Colonic mucosa (tissue), 4 donors: Measurements from ENCODE around the gene NTN1. TPM values are rescaled to one million over a fixed set of nuclear protein-coding genes. Genes with fewer than 3 reads are reported as not detected.

Experiments
- DNase-seq: peaks from one replicate; pipeline ENCODE4 v3.0.0-alpha.2; 2020
- H3K27ac ChIP-seq: fragments of 200-600 bp; one replicate; pipeline ENCODE4 v1.8.0; 2021
- H3K27me3 ChIP-seq: fragments of 200-600 bp; one replicate; pipeline ENCODE4 v1.8.0; 2021
- H3K36me3 ChIP-seq: fragments of 200-600 bp; one replicate; pipeline ENCODE4 v1.8.0; 2021
- H3K4me1 ChIP-seq: fragments of 200-600 bp; one replicate; pipeline ENCODE4 v1.8.0; 2021; ENCODE audit warnings: mild to moderate bottlenecking
- H3K4me3 ChIP-seq: fragments of 200-600 bp; one replicate; pipeline ENCODE4 v1.8.0; 2021
- H3K9ac ChIP-seq, 2 donors: one replicate each; pipeline ENCODE4 v1.7.0; 2013; ENCODE audit warnings: control low read depth in 2 of 2, low read depth in 2 of 2, low read length in 2 of 2
- H3K9me3 ChIP-seq: fragments of 200-600 bp; one replicate; pipeline ENCODE4 v1.8.0; 2021
- CTCF ChIP-seq: fragments of 200-600 bp; IDR thresholded peaks from one replicate; pipeline ENCODE4 v1.8.0; 2022; ENCODE audit warnings: antibody characterized with exemption, mild to moderate bottlenecking
- intact Hi-C: fragments of 100-400 bp; cut with DNase I; formaldehyde crosslinking; loops from one replicate; pipeline ENCODE4 v1.14.1; 2022
- total RNA-seq, 2 donors: library from RNA; stranded (reverse); fragmentation: NEBNext Ultra II Directional in 1 of 2; extraction: Animal tissue kit (Norgen Biotek cat#: 25700) in 1 of 2; gene quantifications; one replicate each; pipeline ENCODE4 v1.2.1, GENCODE V29; 2021
- donor health status: healthy.
- donor health status: DM: no; HTN: no; CAD: no.
- donor health status: DM: no; HTN: no; CAD: no.

Gene NTN1
- total RNA-seq, 2 donors from 2014 or later = 2.1 to 5.5 TPM

GRCh38 chr17:9110501-9110900, 89.2 kb downstream of the NTN1 start:
- intact Hi-C loops = loop anchor here (10.0 kb wide), 1 partner anchor 414 kb away; no protein-coding TSS in a partner anchor
- Histone ChIP-seq H3K27me3 (no peaks in the 10 kb centered on the region), H3K27ac (no peak overlapping the region), H3K9me3 (no peaks in the 10 kb centered on the region), H3K36me3 (no peaks in the 10 kb centered on the region), H3K4me1 (no peaks in the 10 kb centered on the region), H3K4me3 (no peak overlapping the region), H3K9ac (no peak overlapping the region)
- TF ChIP-seq CTCF = no peak
- no peak for DNase-seq

- no peaks in the 10 kb centered on the region for H3K27me3 ChIP-seq
- no peak for TF ChIP-seq CTCF
- peak overlapping the region; percentile 16 to 56 for H3K9ac ChIP-seq
- H3K4me1 ChIP-seq = no peaks in the 10 kb centered on the region
- no peaks in the 10 kb centered on the region for H3K9me3 ChIP-seq
- no peaks in the 10 kb centered on the region for H3K36me3 ChIP-seq
- peak overlapping the region; percentile 24 for H3K27ac ChIP-seq
- H3K4me3 ChIP-seq = peak overlapping the region; percentile 28
- intact Hi-C loops = loop anchor here (10.0 kb wide), 1 partner anchor 409 kb away; no protein-coding TSS in a partner anchor
- DNase-seq = peak; percentile 54
Measured at GRCh38 chr17:9115214-9116191, 94.2 kb downstream of the NTN1 start.

GRCh38 chr17:9116311-9116835, 95.1 kb downstream of the NTN1 start:
- H3K27ac ChIP-seq = peak overlapping the region; percentile 24
- H3K9ac ChIP-seq = no peak overlapping the region
- TF ChIP-seq CTCF = no peak
- no peak for DNase-seq
- no peaks in the 10 kb centered on the region for H3K9me3 ChIP-seq
- H3K36me3 ChIP-seq = no peaks in the 10 kb centered on the region
- H3K4me1 ChIP-seq = no peaks in the 10 kb centered on the region
- no peak overlapping the region for H3K4me3 ChIP-seq
- no peaks in the 10 kb centered on the region for H3K27me3 ChIP-seq
- intact Hi-C loops = loop anchor here (10.0 kb wide), 1 partner anchor 408 kb away; no protein-coding TSS in a partner anchor

DNA sequence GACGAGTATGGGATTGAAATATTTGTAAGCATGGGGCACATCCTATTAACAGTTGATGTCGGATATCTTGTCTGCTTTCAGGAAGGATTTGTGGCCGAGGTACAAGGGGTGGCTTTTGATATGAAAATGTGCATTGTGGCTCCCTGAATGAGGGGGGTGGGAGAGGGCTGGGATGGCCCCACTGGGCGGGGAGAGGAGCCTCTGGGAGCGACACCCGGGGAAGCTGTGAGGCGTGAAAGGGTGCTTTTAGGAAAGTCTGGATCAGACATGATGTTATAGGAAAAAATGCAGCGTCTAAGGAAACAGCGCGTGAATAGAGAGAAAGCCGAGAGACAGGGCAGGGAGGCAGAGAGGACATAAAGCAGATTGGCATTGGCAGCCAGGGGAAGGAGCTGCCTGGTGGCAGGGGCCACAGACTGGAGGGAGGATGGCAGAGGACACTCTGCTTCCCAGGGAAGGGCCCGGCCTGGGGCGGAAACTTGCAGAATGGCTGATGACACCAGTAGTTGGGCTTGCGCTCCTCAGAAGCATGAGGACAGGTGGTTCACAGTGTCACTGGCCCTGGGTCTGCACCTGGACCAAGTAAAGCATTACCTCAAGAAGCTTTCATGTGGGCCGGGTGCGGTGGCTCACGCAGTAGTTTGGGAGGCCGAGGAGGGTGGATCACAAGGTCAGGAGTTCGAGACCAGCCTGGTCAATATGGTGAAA, 95.7 kb downstream of the NTN1 start:
- intact Hi-C loops = loop anchor here (10.0 kb wide), 1 partner anchor 408 kb away; no protein-coding TSS in a partner anchor
- Histone ChIP-seq H3K9ac (no peak overlapping the region), H3K27me3 (no peaks in the 10 kb centered on the region), H3K36me3 (no peaks in the 10 kb centered on the region), H3K4me1 (no peaks in the 10 kb centered on the region), H3K9me3 (no peaks in the 10 kb centered on the region), H3K4me3 (no peak overlapping the region), H3K27ac (no peak overlapping the region)
- TF ChIP-seq CTCF = no peak
- DNase-seq = no peak

DNA sequence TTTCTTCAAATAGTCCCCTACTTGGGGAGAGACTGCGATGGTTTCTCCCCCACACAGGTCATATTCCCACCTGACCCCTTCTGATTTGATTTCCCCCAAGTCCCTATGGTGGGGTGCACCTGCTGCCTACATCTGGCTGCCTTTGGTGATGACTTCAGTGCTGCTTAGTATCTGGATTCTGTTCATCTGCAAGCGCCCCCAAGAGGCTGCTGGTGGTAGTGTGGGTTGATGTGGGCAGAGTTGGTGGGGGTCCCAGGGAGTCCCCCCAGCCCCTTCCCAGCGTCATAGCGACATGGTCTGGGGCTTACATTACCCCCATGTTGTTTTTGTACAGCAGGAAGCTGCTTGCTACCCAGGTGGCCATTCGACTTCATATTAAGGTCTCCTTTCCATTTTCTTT, 99.2 kb downstream of the NTN1 start:
- Histone ChIP-seq H3K9me3 (no peaks in the 10 kb centered on the region), H3K27ac (no peak overlapping the region), H3K4me1 (no peaks in the 10 kb centered on the region), H3K9ac (no peak overlapping the region), H3K4me3 (no peak overlapping the region), H3K36me3 (no peaks in the 10 kb centered on the region), H3K27me3 (no peaks in the 10 kb centered on the region)
- TF ChIP-seq CTCF = no peak
- intact Hi-C loops = no loop called here
- no peak for DNase-seq
